Neural cell (in vitro differentiated cells): ENCODE data around the gene WDR13. TPM values are rescaled to one million over a fixed set of nuclear protein-coding genes. Genes with fewer than 3 reads are reported as not detected.

Source experiments
- H2AFZ ChIP-seq: fragments of 200-600, 300-800 bp; sonication (generic), shearing (Covaris generic); 2 replicates; pipeline ENCODE4 v1.6.0; 2014; ENCODE audit warnings: low read depth, mild to moderate bottlenecking, antibody characterized with exemption, low read length, moderate library complexity
- H3F3A ChIP-seq: fragments of 200-600 bp; shearing (Covaris generic); 2 replicates; pipeline ENCODE4 v1.6.1; 2016; ENCODE audit warnings: mild to moderate bottlenecking, moderate library complexity, mixed read lengths, antibody characterized with exemption, low read length; ENCODE audit not compliant: insufficient read depth, poor library complexity, severe bottlenecking
- H3K27ac ChIP-seq: fragments of 200-600, 300-800 bp; sonication (generic), shearing (Covaris generic); 2 replicates; pipeline ENCODE4 v1.5.1; 2014; ENCODE audit warnings: mild to moderate bottlenecking, low read length, moderate library complexity
- H3K27me3 ChIP-seq: fragments of 300-800, 200-600 bp; sonication (generic), shearing (Covaris generic); 2 replicates; pipeline ENCODE4 v1.6.0; 2014; ENCODE audit warnings: mild to moderate bottlenecking, low read depth, low read length, moderate library complexity; ENCODE audit not compliant: insufficient read depth
- H3K36me3 ChIP-seq: fragments of 300-800, 200-600 bp; sonication (generic), shearing (Covaris generic); 2 replicates; pipeline ENCODE4 v1.5.1; 2014; ENCODE audit warnings: mild to moderate bottlenecking, antibody characterized with exemption, low read length, moderate library complexity; ENCODE audit not compliant: insufficient read depth
- H3K4me2 ChIP-seq: fragments of 300-800, 200-600 bp; sonication (generic), shearing (Covaris generic); 2 replicates; pipeline ENCODE4 v1.6.0; 2014; ENCODE audit warnings: mild to moderate bottlenecking, low read length
- H3K4me3 ChIP-seq: fragments of 300-800, 200-600 bp; sonication (generic), shearing (Covaris generic); 2 replicates; pipeline ENCODE4 v1.5.1; 2014; ENCODE audit warnings: mild to moderate bottlenecking, low read length, moderate library complexity
- H3K79me2 ChIP-seq: fragments of 200-600 bp; shearing (Covaris generic); replicated peaks from 2 replicates; pipeline ENCODE4 v1.6.0; 2014; ENCODE audit warnings: mild to moderate bottlenecking, low read length, moderate library complexity; ENCODE audit not compliant: insufficient read depth
- H3K9ac ChIP-seq: fragments of 300-800, 200-600 bp; sonication (generic), shearing (Covaris generic); 2 replicates; pipeline ENCODE4 v1.6.1; 2016; ENCODE audit warnings: mild to moderate bottlenecking, low read length, mixed read lengths
- H3K9me2 ChIP-seq: fragments of 200-600 bp; shearing (Covaris generic); 2 replicates; pipeline ENCODE4 v1.6.1; 2016; ENCODE audit warnings: mild to moderate bottlenecking, low read length, mixed read lengths; ENCODE audit not compliant: insufficient read depth
- H3K9me3 ChIP-seq: fragments of 200-600, 300-800 bp; sonication (generic), shearing (Covaris generic); 2 replicates; pipeline ENCODE4 v1.6.1; 2016; ENCODE audit warnings: mild to moderate bottlenecking, mixed run types, low read length, moderate library complexity, mixed read lengths
- H4K20me1 ChIP-seq: fragments of 200-600 bp; shearing (Covaris generic); 2 replicates; pipeline ENCODE4 v1.6.1; 2016; ENCODE audit warnings: mild to moderate bottlenecking, mixed run types; ENCODE audit not compliant: insufficient read depth
- EP300 ChIP-seq: fragments of 450-650 bp; conservative IDR thresholded peaks from 2 replicates; pipeline ENCODE4 v1.6.1; 2014; ENCODE audit warnings: antibody characterized with exemption, mild to moderate bottlenecking, moderate library complexity; ENCODE audit not compliant: poor library complexity, severe bottlenecking
- EZH2 ChIP-seq: fragments of 200-600, 300-800 bp; shearing (Covaris generic), sonication (generic); IDR thresholded peaks from 2 replicates; pipeline ENCODE4 v1.6.1; 2014; ENCODE audit warnings: antibody characterized with exemption, low read length, borderline replicate concordance, mild to moderate bottlenecking; ENCODE audit not compliant: insufficient read depth, poor library complexity, severe bottlenecking
- MXI1 ChIP-seq: fragments of 450-650 bp; conservative IDR thresholded peaks from 2 replicates; pipeline ENCODE4 v1.6.1; 2014; ENCODE audit warnings: antibody characterized with exemption, mild to moderate bottlenecking; ENCODE audit not compliant: poor library complexity, severe bottlenecking
- POLR2AphosphoS5 ChIP-seq: IDR thresholded peaks from 2 replicates; pipeline ENCODE4 v1.6.1; 2012
- RAD21 ChIP-seq: fragments of 450-650 bp; conservative IDR thresholded peaks from 2 replicates; pipeline ENCODE4 v1.6.1; 2014; ENCODE audit warnings: antibody characterized with exemption, mild to moderate bottlenecking, moderate library complexity
- SMC3 ChIP-seq: fragments of 450-650 bp; conservative IDR thresholded peaks from 2 replicates; pipeline ENCODE4 v1.6.1; 2014; ENCODE audit warnings: antibody characterized with exemption, mild to moderate bottlenecking, moderate library complexity; ENCODE audit not compliant: poor library complexity
- TAF1 ChIP-seq: IDR thresholded peaks from 2 replicates; pipeline ENCODE4 v1.6.1; 2012; ENCODE audit warnings: low read depth
- polyA plus RNA-seq: library from polyadenylated mRNA; depleted of rRNA; stranded (reverse); fragments of >200 nt; gene quantifications from 2 replicates; pipeline ENCODE4 v1.2.3, GENCODE V29; 2014
- TF ChIP-seq, protein P1 (sequence below): fragments of 450-650 bp; IDR thresholded peaks from 2 replicates; pipeline ENCODE4 v1.5.1; 2014; ENCODE audit warnings: antibody characterized with exemption, mild to moderate bottlenecking, moderate library complexity; ENCODE audit not compliant: poor library complexity, severe bottlenecking
- TF ChIP-seq, protein P2 (sequence below): IDR thresholded peaks from 2 replicates; pipeline ENCODE4 v1.6.1; 2012; ENCODE audit warnings: borderline replicate concordance

The WDR13 gene
- polyA plus RNA-seq, 1 donor from 2014 or later, result 210 TPM

DNA sequence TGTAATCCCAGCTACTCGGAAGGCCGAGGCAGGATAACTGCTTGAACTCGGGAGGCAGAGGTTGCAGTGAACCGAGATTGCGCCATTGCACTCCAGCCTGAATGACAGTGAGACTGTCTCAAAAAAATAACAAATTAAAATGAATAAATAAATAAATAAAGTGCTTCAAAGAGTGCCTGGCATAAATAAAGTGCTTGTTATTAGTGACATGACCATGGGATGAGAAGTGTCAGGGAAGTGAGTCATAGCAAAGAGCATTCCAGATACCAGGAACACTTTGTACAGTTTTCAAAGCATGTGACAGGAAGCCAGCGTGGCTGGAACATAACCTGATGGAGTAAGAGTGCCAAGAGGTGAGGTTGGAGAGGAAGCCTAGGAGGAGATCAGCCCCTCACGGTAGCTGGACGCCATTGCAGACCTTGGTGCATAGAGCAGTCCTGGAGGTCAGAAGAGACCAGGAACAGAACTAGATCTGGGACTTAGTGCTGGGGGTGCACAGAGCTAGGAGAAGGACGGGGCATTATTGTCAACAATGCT lies 6.0 kb upstream of the WDR13 start:
- TF ChIP-seq, protein P1, sequence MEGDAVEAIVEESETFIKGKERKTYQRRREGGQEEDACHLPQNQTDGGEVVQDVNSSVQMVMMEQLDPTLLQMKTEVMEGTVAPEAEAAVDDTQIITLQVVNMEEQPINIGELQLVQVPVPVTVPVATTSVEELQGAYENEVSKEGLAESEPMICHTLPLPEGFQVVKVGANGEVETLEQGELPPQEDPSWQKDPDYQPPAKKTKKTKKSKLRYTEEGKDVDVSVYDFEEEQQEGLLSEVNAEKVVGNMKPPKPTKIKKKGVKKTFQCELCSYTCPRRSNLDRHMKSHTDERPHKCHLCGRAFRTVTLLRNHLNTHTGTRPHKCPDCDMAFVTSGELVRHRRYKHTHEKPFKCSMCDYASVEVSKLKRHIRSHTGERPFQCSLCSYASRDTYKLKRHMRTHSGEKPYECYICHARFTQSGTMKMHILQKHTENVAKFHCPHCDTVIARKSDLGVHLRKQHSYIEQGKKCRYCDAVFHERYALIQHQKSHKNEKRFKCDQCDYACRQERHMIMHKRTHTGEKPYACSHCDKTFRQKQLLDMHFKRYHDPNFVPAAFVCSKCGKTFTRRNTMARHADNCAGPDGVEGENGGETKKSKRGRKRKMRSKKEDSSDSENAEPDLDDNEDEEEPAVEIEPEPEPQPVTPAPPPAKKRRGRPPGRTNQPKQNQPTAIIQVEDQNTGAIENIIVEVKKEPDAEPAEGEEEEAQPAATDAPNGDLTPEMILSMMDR, result no peak
- Histone ChIP-seq H3F3A (no peaks in the 10 kb centered on the region), H3K27me3 (no peaks in the 10 kb centered on the region), H2AFZ (no peak overlapping the region), H3K4me3 (no peak overlapping the region), H4K20me1 (no peaks in the 10 kb centered on the region), H3K9me2 (no peaks in the 10 kb centered on the region), H3K9me3 (no peaks in the 10 kb centered on the region), H3K36me3 (no peaks in the 10 kb centered on the region), H3K27ac (no peak overlapping the region), H3K9ac (no peak overlapping the region), H3K79me2 (no peaks in the 10 kb centered on the region), H3K4me2 (no peak overlapping the region)

DNA sequence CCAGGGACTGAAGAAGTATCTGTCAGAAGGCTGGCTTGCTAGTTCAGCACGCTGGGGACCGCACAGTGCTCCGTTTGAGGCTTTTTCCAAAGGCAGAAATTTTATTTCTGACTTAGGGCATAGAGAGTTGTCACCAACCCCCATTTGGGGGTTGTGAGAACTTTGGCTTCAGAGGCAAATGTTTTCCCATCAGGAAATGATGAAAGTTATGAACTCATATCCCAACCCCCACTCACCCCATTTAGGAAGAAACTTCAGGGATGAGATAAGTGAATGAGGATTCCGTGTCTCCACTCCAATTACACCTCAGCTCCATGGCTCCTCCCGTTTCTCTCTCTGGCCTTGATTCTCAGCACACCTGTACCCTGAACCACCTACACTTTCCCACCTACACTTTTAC lies 4.3 kb upstream of the WDR13 start:
- no peaks in the 10 kb centered on the region for H3F3A ChIP-seq
- no peak overlapping the region for H3K4me3 ChIP-seq
- H2AFZ ChIP-seq, result no peak overlapping the region
- no peaks in the 10 kb centered on the region for H3K9me3 ChIP-seq
- H3K27ac ChIP-seq, result no peak overlapping the region
- no peak overlapping the region for H3K9ac ChIP-seq
- H3K36me3 ChIP-seq, result no peaks in the 10 kb centered on the region
- H3K79me2 ChIP-seq, result no peaks in the 10 kb centered on the region
- TF ChIP-seq RAD21 (no peak), POLR2AphosphoS5 (no peak), SMC3 (no peak), EP300 (no peak), MXI1 (no peak), EZH2 (no peak), TAF1 (no peak)
- TF ChIP-seq, protein P2, sequence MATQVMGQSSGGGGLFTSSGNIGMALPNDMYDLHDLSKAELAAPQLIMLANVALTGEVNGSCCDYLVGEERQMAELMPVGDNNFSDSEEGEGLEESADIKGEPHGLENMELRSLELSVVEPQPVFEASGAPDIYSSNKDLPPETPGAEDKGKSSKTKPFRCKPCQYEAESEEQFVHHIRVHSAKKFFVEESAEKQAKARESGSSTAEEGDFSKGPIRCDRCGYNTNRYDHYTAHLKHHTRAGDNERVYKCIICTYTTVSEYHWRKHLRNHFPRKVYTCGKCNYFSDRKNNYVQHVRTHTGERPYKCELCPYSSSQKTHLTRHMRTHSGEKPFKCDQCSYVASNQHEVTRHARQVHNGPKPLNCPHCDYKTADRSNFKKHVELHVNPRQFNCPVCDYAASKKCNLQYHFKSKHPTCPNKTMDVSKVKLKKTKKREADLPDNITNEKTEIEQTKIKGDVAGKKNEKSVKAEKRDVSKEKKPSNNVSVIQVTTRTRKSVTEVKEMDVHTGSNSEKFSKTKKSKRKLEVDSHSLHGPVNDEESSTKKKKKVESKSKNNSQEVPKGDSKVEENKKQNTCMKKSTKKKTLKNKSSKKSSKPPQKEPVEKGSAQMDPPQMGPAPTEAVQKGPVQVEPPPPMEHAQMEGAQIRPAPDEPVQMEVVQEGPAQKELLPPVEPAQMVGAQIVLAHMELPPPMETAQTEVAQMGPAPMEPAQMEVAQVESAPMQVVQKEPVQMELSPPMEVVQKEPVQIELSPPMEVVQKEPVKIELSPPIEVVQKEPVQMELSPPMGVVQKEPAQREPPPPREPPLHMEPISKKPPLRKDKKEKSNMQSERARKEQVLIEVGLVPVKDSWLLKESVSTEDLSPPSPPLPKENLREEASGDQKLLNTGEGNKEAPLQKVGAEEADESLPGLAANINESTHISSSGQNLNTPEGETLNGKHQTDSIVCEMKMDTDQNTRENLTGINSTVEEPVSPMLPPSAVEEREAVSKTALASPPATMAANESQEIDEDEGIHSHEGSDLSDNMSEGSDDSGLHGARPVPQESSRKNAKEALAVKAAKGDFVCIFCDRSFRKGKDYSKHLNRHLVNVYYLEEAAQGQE, result no peak
- TF ChIP-seq, protein P1, result no peak
- H3K4me2 ChIP-seq, result no peak overlapping the region
- H3K27me3 ChIP-seq, result no peaks in the 10 kb centered on the region
- H4K20me1 ChIP-seq, result no peaks in the 10 kb centered on the region
- no peaks in the 10 kb centered on the region for H3K9me2 ChIP-seq
